Sigmoid colon (tissue), 4 donors: ENCODE results near the gene MGAT5.

ENCODE experiments used
- CTCF ChIP-seq, 4 experiments: fragments of 450-650 bp in 3 of 4; fragments of 200-600 bp in 1 of 4; IDR thresholded peaks; one replicate each; pipeline ENCODE4 v1.5.1; 2016 to 2019; ENCODE audit warnings: antibody characterized with exemption in 4 of 4, mild to moderate bottlenecking in 3 of 4, moderate library complexity in 2 of 4
- EP300 ChIP-seq, 4 donors: sonication (generic); formaldehyde crosslinking; IDR thresholded peaks; one replicate each; pipeline ENCODE4 v1.6.1; 2017; ENCODE audit warnings: antibody characterized with exemption in 4 of 4
- POLR2A ChIP-seq, 2 donors: fragments of 450-650 bp; IDR thresholded peaks; one replicate each; pipeline ENCODE4 v1.6.1; 2016; ENCODE audit warnings: antibody characterized with exemption in 2 of 2, mild to moderate bottlenecking in 2 of 2, moderate library complexity in 2 of 2
- POLR2AphosphoS5 ChIP-seq, 4 donors: sonication (generic); formaldehyde crosslinking; IDR thresholded peaks; one replicate each; pipeline ENCODE4 v1.6.1; 2017; ENCODE audit warnings: antibody characterized with exemption in 4 of 4

- TF ChIP-seq POLR2AphosphoS5 (IDR thresholded peaks at IDR 0.05) (no peak), CTCF (IDR thresholded peaks at IDR 0.05) (no peak), POLR2A (IDR thresholded peaks at IDR 0.05) (no peak), EP300 (IDR thresholded peaks at IDR 0.05) (no peak)
Observed at GRCh38 chr2:134457353-134457752, 203.5 kb downstream of the MGAT5 start.
